ENCODE measurements around the gene ZBTB20.

Gene ZBTB20

GRCh38 chr3:114435386-114436115, 711.5 kb downstream of the ZBTB20 start:
- H4K20me1 ChIP-seq (ENCODE audit: insufficient read depth, low read length) = no peaks in the 10 kb centered on the region
- no peaks in the 10 kb centered on the region for H3K4me1 ChIP-seq (ENCODE audit: low read length)
- H3K4me2 ChIP-seq (ENCODE audit: low read depth, low read length) = no peak overlapping the region
- H3K27me3 ChIP-seq (replicated peaks; ENCODE audit: insufficient read depth, low read length) = no peaks in the 10 kb centered on the region
- H3K27ac ChIP-seq (ENCODE audit: low read length) = no peak overlapping the region
- H3F3A ChIP-seq (ENCODE audit: insufficient read depth, low read length) = no peaks in the 10 kb centered on the region
- no peak overlapping the region for H3K9ac ChIP-seq (ENCODE audit: low read length)
- no peaks in the 10 kb centered on the region for H3K9me3 ChIP-seq (replicated peaks; ENCODE audit: insufficient read depth, low read length)
- no peak overlapping the region for H2AFZ ChIP-seq (ENCODE audit: low read length)
- no peaks in the 10 kb centered on the region for H3K36me3 ChIP-seq (replicated peaks; ENCODE audit: insufficient read depth, low read length)
- TF ChIP-seq EZH2 (optimal IDR thresholded peaks at IDR 0.05; ENCODE audit: low read depth, low read length) (no peak), EZH2phosphoT487 (IDR thresholded peaks at IDR 0.05; ENCODE audit: low read length) (no peak), CTCF (IDR thresholded peaks at IDR 0.05; ENCODE audit: low read length) (no peak)
- H3K9me2 ChIP-seq (replicated peaks; ENCODE audit: insufficient read depth, low read length) = no peaks in the 10 kb centered on the region
- H3K4me3 ChIP-seq (ENCODE audit: low read length) = no peak overlapping the region
- H3K79me2 ChIP-seq (ENCODE audit: low read length) = no peaks in the 10 kb centered on the region
- DNase-seq = no peak

- Histone ChIP-seq H3K9me2 (replicated peaks; ENCODE audit: insufficient read depth, low read length) (no peaks in the 10 kb centered on the region), H3F3A (ENCODE audit: insufficient read depth, low read length) (no peaks in the 10 kb centered on the region), H3K27me3 (replicated peaks; ENCODE audit: insufficient read depth, low read length) (no peaks in the 10 kb centered on the region), H2AFZ (ENCODE audit: low read length) (no peak overlapping the region), H3K9ac (ENCODE audit: low read length) (no peak overlapping the region), H3K4me3 (ENCODE audit: low read length) (no peak overlapping the region), H3K79me2 (ENCODE audit: low read length) (no peaks in the 10 kb centered on the region), H4K20me1 (ENCODE audit: insufficient read depth, low read length) (no peaks in the 10 kb centered on the region), H3K4me1 (ENCODE audit: low read length) (no peaks in the 10 kb centered on the region), H3K4me2 (ENCODE audit: low read depth, low read length) (no peak overlapping the region), H3K27ac (ENCODE audit: low read length) (no peak overlapping the region), H3K36me3 (replicated peaks; ENCODE audit: insufficient read depth, low read length) (no peaks in the 10 kb centered on the region), H3K9me3 (replicated peaks; ENCODE audit: insufficient read depth, low read length) (no peaks in the 10 kb centered on the region)
- TF ChIP-seq CTCF (IDR thresholded peaks at IDR 0.05; ENCODE audit: low read length) = no peak
- TF ChIP-seq EZH2phosphoT487 (IDR thresholded peaks at IDR 0.05; ENCODE audit: low read length) = no peak
- TF ChIP-seq EZH2 (optimal IDR thresholded peaks at IDR 0.05; ENCODE audit: low read depth, low read length) = no peak
- no peak for DNase-seq
These were observed 714.8 kb downstream of the ZBTB20 start for GRCh38 chr3:114432310-114432709.

GRCh38 chr3:114428044-114428595, 719.0 kb downstream of the ZBTB20 start:
- no peaks in the 10 kb centered on the region for H4K20me1 ChIP-seq (ENCODE audit: insufficient read depth, low read length)
- no peak for TF ChIP-seq CTCF (IDR thresholded peaks at IDR 0.05; ENCODE audit: low read length)
- TF ChIP-seq EZH2phosphoT487 (IDR thresholded peaks at IDR 0.05; ENCODE audit: low read length) = no peak
- no peak for TF ChIP-seq EZH2 (optimal IDR thresholded peaks at IDR 0.05; ENCODE audit: low read depth, low read length)
- H3K36me3 ChIP-seq (replicated peaks; ENCODE audit: insufficient read depth, low read length) = no peaks in the 10 kb centered on the region
- no peaks in the 10 kb centered on the region for H3F3A ChIP-seq (ENCODE audit: insufficient read depth, low read length)
- no peak overlapping the region for H3K9ac ChIP-seq (ENCODE audit: low read length)
- no peak overlapping the region for H3K4me2 ChIP-seq (ENCODE audit: low read depth, low read length)
- H2AFZ ChIP-seq (ENCODE audit: low read length) = no peak overlapping the region
- no peaks in the 10 kb centered on the region for H3K9me2 ChIP-seq (replicated peaks; ENCODE audit: insufficient read depth, low read length)
- no peak overlapping the region for H3K4me3 ChIP-seq (ENCODE audit: low read length)
- no peaks in the 10 kb centered on the region for H3K79me2 ChIP-seq (ENCODE audit: low read length)
- H3K4me1 ChIP-seq (ENCODE audit: low read length) = no peaks in the 10 kb centered on the region
- H3K9me3 ChIP-seq (replicated peaks; ENCODE audit: insufficient read depth, low read length) = no peaks in the 10 kb centered on the region
- DNase-seq = no peak
- no peak overlapping the region for H3K27ac ChIP-seq (ENCODE audit: low read length)
- no peaks in the 10 kb centered on the region for H3K27me3 ChIP-seq (replicated peaks; ENCODE audit: insufficient read depth, low read length)

Data from MM.1S (cell line).